Motor neuron (in vitro differentiated cells): Measurements from ENCODE around the gene NPEPL1. TPM values are rescaled to one million over a fixed set of nuclear protein-coding genes. Genes with fewer than 3 reads are reported as not detected.

Experiments used
- ATAC-seq, 8 experiments: fragments of 200-7000 bp; cut with Tn5 transposase; replicated peaks in 6 of 8; 2 replicates each; pipeline ENCODE4 v1.8.0; 2021; ENCODE audit warnings: mild to moderate bottlenecking in 8 of 8, moderate library complexity in 8 of 8
- H3K27ac ChIP-seq, 2 donors: fragments of 250-450 bp; sonication (Bioruptor Pico); 2 replicates each; pipeline ENCODE4 v1.9.0; 2021; ENCODE audit warnings: antibody characterized with exemption in 2 of 2, mild to moderate bottlenecking in 2 of 2, moderate library complexity in 1 of 2
- H3K4me1 ChIP-seq, 2 donors: fragments of 250-450 bp; sonication (Bioruptor Pico); replicated peaks in 1 of 2; 2 replicates each; pipeline ENCODE4 v1.6.1; 2021; ENCODE audit warnings: antibody characterized with exemption in 2 of 2, mild to moderate bottlenecking in 2 of 2, moderate library complexity in 1 of 2
- H3K4me3 ChIP-seq, 5 donors: fragments of 250-450 bp; sonication (Bioruptor Pico); 2 replicates each; pipeline ENCODE4 v1.9.0; 2021; ENCODE audit warnings: antibody characterized with exemption in 5 of 5, mild to moderate bottlenecking in 5 of 5, moderate library complexity in 4 of 5
- WGBS, 10 experiments: fragments of 450-650 bp; shearing (Covaris generic); methylation state at CpG; one replicate each; pipeline ENCODE4 v1.0.0; 2022; 5-methylcytosine and 5-hydroxymethylcytosine counted together
- in situ Hi-C, 9 experiments: fragments of 400-800 bp; cut with MboI; loops; one replicate each; pipeline ENCODE4 v1.15.0; 2021; ENCODE audit warnings: low sequenced_read_pairs in 9 of 9, low pct_unique_long_range_greater_than_20kb in 2 of 9; ENCODE audit not compliant: unreplicated experiment in 9 of 9
- total RNA-seq, 8 experiments: library from RNA; unstranded; fragments of 300-600 nt; gene quantifications; 2 replicates each; pipeline versions ENCODE4 v1.2.3 to v1.2.4, GENCODE V29; 2022

NPEPL1 gene
- total RNA-seq, 8 experiments from 2014 or later = 5.4 to 31.1 (median 14.0) TPM

GRCh38 chr20:58688840-58689239, 3.8 kb upstream of the NPEPL1 start:
- no peak for ATAC-seq
- in situ Hi-C loops = loop anchor here in 1 of 9 experiments (25.0 kb wide), 1 partner anchor 148 kb away; no protein-coding TSS in a partner anchor
- Histone ChIP-seq H3K4me3 (no peak overlapping the region), H3K27ac (no peak overlapping the region), H3K4me1 (peaks cover 0 to 5% of the 10 kb centered on the region in 2 donors)
- 31 to 100% (median 63%) methylated on average over 1 to 6 of the region's 6 CpGs; no CpG with 5 or more reads in 1 of the 10 experiments for WGBS, 10 experiments

- in situ Hi-C loops = loop anchor here in 1 of 9 experiments (25.0 kb wide), 1 partner anchor 147 kb away; no protein-coding TSS in a partner anchor
- Histone ChIP-seq H3K27ac (no peak overlapping the region), H3K4me3 (no peak overlapping the region), H3K4me1 (peaks cover 0 to 5% of the 10 kb centered on the region in 2 donors)
- 8 to 75% (median 48%) methylated on average over 1 to 7 of the region's 7 CpGs for WGBS, 10 experiments
- ATAC-seq = no peak
These were observed 2.0 kb upstream of the NPEPL1 start for GRCh38 chr20:58690396-58691135.

DNA sequence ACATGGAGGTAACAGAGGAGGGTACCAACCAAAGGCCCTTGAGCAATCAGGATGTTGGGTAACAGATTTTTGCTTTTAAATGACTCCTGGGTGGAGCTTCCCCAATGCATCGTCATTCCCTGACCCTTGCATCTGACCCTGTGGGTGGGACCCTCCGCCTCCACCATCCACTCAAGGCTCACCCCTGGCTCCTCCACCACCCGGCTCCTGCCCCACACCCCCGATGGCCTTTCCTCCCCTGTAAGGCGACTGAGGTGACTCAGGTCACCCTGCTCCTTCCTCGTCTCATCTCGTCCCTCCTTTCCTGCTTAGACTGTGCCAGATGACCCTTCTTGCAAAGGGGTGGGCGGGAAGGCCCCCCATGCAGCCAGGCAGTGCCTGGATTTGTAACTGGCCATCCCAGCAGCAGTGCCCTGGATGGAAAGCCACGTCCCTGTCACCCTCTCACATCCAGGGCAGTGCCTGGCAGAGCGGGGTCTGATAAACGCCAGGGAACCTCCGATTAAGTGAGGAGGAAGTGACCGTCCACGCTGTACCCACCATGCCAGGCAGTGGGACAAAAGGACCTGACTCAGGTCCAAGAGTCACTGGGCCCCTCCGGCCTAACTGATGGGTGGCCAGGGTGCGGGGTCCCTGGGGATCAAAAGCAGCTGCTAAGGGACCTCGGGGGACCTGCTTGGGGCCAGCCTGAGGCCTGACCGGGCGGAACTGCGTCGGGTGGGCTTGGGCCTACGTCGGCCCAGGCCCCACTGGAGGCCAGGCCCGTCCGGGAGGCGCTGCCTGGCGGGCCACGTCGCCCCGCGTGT, 624 bp upstream of the NPEPL1 start:
- in situ Hi-C loops = loop anchor here in 1 of 9 experiments (25.0 kb wide), 1 partner anchor 145 kb away; no protein-coding TSS in a partner anchor
- no peak overlapping the region for H3K4me3 ChIP-seq
- WGBS, 10 experiments = 0 to 100% (median 57%) methylated on average over 1 to 6 of the region's 31 CpGs; no CpG with 5 or more reads in 4 of the 10 experiments

DNA sequence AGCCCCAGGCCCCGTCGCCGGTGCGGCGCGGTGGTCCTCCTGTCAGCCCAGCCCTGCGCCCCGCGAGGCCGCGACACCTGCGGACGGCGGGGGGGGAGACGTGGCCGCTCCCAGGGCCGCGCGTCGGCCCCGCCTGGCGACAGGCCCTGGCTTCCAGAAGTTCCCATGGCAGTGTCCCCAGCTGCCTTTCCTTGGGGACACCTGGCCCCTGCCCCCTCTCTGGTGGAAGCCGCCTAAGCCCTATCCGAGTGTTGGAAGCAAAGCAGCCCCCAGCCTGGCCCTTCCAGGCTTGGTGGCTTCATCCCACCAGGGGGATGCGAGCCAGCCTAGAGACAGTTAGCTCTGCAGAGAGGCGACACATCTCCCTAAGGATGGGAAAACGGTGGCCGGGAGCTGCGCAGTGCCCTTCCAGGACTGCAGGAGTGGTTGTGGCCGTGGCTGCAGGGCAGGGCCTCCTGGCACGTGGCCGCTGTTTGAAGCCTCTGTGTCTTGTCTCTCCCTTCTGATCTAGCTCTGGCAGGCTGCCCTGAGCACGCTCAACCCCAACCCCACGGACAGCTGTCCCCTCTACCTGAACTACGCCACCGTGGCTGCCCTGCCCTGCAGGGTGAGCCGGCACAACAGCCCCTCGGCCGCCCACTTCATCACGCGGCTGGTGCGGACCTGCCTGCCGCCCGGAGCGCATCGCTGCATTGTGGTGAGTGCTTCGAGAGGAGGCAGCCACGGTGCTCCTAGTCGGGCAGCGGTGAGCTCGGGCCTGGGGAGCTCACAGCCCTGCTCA, 816 bp downstream of the NPEPL1 start:
- H3K4me1 ChIP-seq = peaks cover 20 to 25% of the 10 kb centered on the region in 2 donors
- in situ Hi-C loops = loop anchor here in 1 of 9 experiments (25.0 kb wide), 1 partner anchor 144 kb away; no protein-coding TSS in a partner anchor
- no peak overlapping the region for H3K27ac ChIP-seq
- no peak overlapping the region for H3K4me3 ChIP-seq
- WGBS, 10 experiments = 83 to 94% (median 93%) methylated on average over 2 to 8 of the region's 51 CpGs; no CpG with 5 or more reads in 7 of the 10 experiments
- peak in 1 of 8 experiments; percentile 9 for ATAC-seq

More for the DNA sequence above, 624 bp upstream of the NPEPL1 start:
- ATAC-seq = peak in 2 of 8 experiments; percentile 13 to 27
- peaks cover 5 to 12% of the 10 kb centered on the region in 2 donors for H3K4me1 ChIP-seq
- no peak overlapping the region for H3K27ac ChIP-seq

DNA sequence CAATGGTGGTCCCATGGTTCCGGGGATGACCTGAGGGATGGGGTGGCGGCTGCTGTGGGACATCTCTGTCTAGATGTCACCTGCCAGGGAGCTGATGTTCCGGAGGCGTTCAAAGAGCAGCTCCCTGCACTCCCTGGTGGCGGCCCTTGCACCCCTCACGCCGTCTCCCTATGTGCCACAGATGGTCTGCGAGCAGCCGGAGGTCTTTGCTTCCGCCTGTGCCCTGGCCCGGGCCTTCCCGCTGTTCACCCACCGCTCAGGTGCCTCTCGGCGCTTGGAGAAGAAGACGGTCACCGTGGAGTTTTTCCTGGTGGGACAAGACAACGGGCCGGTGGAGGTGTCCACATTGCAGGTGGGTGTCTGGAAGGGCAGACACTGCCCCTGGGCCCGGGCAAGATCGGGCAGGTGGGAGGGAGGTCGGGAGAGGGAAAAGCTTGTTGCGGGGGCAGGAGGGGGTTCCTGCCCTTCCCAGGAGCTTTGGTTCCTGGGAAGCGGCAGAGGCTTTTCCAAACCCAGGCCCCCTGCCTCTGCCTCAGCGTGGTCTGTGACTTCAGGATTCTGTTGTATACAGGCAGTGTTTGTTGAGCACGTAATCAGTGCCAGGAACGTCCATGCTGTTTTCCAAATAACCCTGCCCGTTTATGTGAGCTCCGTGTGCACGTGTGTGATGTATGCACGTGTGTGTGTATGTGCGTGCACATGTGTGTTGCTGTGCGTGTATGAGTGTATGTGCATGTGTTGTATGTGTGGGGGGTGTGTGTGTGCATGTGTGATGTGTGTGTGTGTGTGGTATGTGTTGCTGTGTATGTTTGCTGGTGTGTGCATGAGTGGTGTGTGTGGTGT, 1.9 kb downstream of the NPEPL1 start:
- in situ Hi-C loops = loop anchor here in 1 of 9 experiments (25.0 kb wide), 1 partner anchor 143 kb away; no protein-coding TSS in a partner anchor
- 95 to 100% (median 100%) methylated on average over 1 to 5 of the region's 33 CpGs; no CpG with 5 or more reads in 5 of the 10 experiments for WGBS, 10 experiments
- Histone ChIP-seq H3K4me1 (peaks cover 21 to 28% of the 10 kb centered on the region in 2 donors), H3K4me3 (no peak overlapping the region), H3K27ac (no peak overlapping the region)
- no peak for ATAC-seq

DNA sequence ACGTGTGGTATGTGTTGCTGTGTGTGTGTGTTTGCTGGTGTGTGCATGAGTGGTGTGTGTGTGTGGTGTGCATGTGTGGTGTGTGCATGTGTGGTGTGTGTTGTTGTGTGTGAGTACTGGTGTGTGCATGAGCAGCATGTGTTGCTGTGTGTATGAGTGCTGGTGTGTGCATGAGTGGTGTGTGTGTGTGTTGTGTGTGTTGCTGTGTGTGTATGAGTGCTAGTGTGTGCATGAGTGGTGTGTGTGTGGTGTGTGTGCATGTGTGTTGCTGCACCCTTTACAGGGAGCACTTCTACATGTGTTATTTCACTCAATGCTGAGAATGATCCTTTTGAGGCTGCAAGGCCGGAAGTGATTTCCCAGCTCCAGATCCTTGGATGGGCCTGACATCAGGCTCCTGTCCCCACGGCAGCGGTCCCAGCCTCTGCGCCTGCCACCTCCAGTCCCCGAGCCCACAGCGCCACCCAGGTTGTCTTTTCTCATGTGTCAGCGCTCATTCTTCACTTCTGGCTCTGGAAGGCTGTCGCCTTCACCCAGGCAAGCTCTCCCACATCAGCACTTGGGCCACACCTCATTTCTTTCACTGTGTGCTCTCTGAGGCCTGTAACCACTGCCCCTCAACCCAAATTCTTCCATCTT, 2.6 kb downstream of the NPEPL1 start:
- in situ Hi-C loops = loop anchor here in 1 of 9 experiments (25.0 kb wide), 1 partner anchor 142 kb away; no protein-coding TSS in a partner anchor
- 40 to 100% (median 84%) methylated on average over 1 to 2 of the region's 9 CpGs; no CpG with 5 or more reads in 4 of the 10 experiments for WGBS, 10 experiments
- H3K4me3 ChIP-seq = no peak overlapping the region
- peaks cover 21 to 28% of the 10 kb centered on the region in 2 donors for H3K4me1 ChIP-seq
- ATAC-seq = no peak
- H3K27ac ChIP-seq = no peak overlapping the region

DNA sequence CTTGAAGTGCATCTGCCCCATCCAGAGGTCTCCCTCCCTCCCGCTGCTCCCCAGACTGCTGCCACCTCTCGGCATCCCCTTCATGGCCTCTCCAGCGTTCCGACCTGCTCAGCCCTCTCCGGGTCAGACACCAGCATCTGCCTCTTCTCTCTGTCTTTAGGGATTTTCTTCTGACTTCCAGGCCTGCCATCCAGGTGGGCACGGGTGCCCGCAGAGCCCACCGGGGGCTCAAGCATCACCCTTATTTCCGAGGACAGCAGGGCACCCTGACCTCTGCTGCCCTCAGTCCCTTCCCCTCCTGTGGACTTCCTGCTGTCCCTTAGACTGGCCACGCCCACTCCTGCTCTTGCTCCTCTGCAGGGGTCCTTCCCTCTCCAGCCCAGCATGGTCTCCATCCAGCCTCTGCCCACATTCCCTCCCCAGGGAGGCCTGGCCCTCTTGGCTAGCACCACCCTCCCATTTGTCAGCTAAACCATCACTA, 3.3 kb downstream of the NPEPL1 start:
- WGBS, 10 experiments = 82 to 100% (median 89%) methylated on average over 1 to 7 of the region's 10 CpGs; no CpG with 5 or more reads in 6 of the 10 experiments

GRCh38 chr20:58696411-58696961, 3.9 kb downstream of the NPEPL1 start:
- WGBS, 10 experiments = 83 to 100% (median 89%) methylated on average over 1 to 3 of the region's 10 CpGs; no CpG with 5 or more reads in 5 of the 10 experiments
- no peak for ATAC-seq
- Histone ChIP-seq H3K4me1 (peaks cover 21 to 28% of the 10 kb centered on the region in 2 donors), H3K27ac (no peak overlapping the region), H3K4me3 (no peak overlapping the region)
- in situ Hi-C loops = loop anchor here in 1 of 9 experiments (25.0 kb wide), 1 partner anchor 141 kb away; no protein-coding TSS in a partner anchor

More for the DNA sequence above, 3.3 kb downstream of the NPEPL1 start:
- Histone ChIP-seq H3K4me1 (peaks cover 21 to 28% of the 10 kb centered on the region in 2 donors), H3K27ac (no peak overlapping the region), H3K4me3 (no peak overlapping the region)
- no peak for ATAC-seq
- in situ Hi-C loops = loop anchor here in 1 of 9 experiments (25.0 kb wide), 1 partner anchor 141 kb away; no protein-coding TSS in a partner anchor

GRCh38 chr20:58697201-58697866, 4.7 kb downstream of the NPEPL1 start:
- in situ Hi-C loops = loop anchor here in 1 of 9 experiments (25.0 kb wide), 1 partner anchor 140 kb away; no protein-coding TSS in a partner anchor
- H3K4me3 ChIP-seq = no peak overlapping the region

More at GRCh38 chr20:58697201-58697866, 4.7 kb downstream of the NPEPL1 start:
- ATAC-seq = peak in 5 of 8 experiments; percentile 5 to 83 (median 67)
- Histone ChIP-seq H3K27ac (peak overlapping the region; percentile 47 to 56), H3K4me1 (peaks cover 21 to 28% of the 10 kb centered on the region in 2 donors)
- 62 to 100% (median 84%) methylated on average over 4 to 9 of the region's 21 CpGs; no CpG with 5 or more reads in 4 of the 10 experiments for WGBS, 10 experiments
